WTC11 (cell line): Measurements from ENCODE around the gene CIAPIN1. TPM values are rescaled to one million over a fixed set of nuclear protein-coding genes. Genes with fewer than 3 reads are reported as not detected.

Source experiments
- ATAC-seq: fragments of 200-7000 bp; cut with Tn5 transposase; 2 replicates; pipeline ENCODE4 v1.10.0; 2021; ENCODE audit warnings: mild to moderate bottlenecking, moderate library complexity
- CTCF ChIA-PET: fragments of 300-600 bp; sonication (Branson Sonifier 250); formaldehyde crosslinking; loops from one replicate; lab custom pipeline; 2021; ENCODE audit warnings: antibody characterized with exemption; lab: Charles Lee
- POLR2A ChIA-PET: fragments of 350-600 bp; sonication (Branson Sonifier 250); formaldehyde crosslinking; loops from one replicate; lab custom pipeline; 2021; ENCODE audit warnings: antibody characterized with exemption; lab: Charles Lee
- DNase-seq: peaks from one replicate; pipeline ENCODE4 v3.0.0; 2021; ENCODE audit warnings: low spot score
- H3K27ac Mint-ChIP-seq: 2 replicates; pipeline ENCODE4 v1.8.0; 2021; ENCODE audit warnings: mixed read lengths
- H3K27me3 Mint-ChIP-seq: 2 replicates; pipeline ENCODE4 v1.8.0; 2021; ENCODE audit warnings: low read depth, mild to moderate bottlenecking, moderate library complexity, mixed read lengths
- H3K36me3 Mint-ChIP-seq: 2 replicates; pipeline ENCODE4 v1.8.0; 2021; ENCODE audit warnings: mixed read lengths
- H3K4me1 Mint-ChIP-seq: 2 replicates; pipeline ENCODE4 v1.8.0; 2022; ENCODE audit warnings: mixed read lengths
- H3K4me3 Mint-ChIP-seq: 2 replicates; pipeline ENCODE4 v1.8.0; 2021; ENCODE audit warnings: mild to moderate bottlenecking, moderate library complexity, mixed read lengths
- H3K9me3 Mint-ChIP-seq: 2 replicates; pipeline ENCODE4 v1.8.0; 2021; ENCODE audit warnings: mixed read lengths
- ATF2 ChIP-seq: sonication (generic); formaldehyde crosslinking; IDR thresholded peaks from 2 replicates; pipeline ENCODE4 v1.8.1; 2022; ENCODE audit warnings: low read depth, missing genetic modification reagents, borderline replicate concordance
- CDX4 ChIP-seq: fragments of 250-450 bp; sonication (Bioruptor Pico); IDR thresholded peaks from 2 replicates; pipeline ENCODE4 v1.9.0; 2021; ENCODE audit warnings: moderate library complexity, mild to moderate bottlenecking, inconsistent platforms, borderline replicate concordance
- CREB1 ChIP-seq: sonication (generic); formaldehyde crosslinking; IDR thresholded peaks from 2 replicates; pipeline ENCODE4 v1.8.0; 2023; ENCODE audit warnings: mild to moderate bottlenecking, missing genetic modification reagents
- CREM ChIP-seq: sonication (generic); formaldehyde crosslinking; IDR thresholded peaks from 2 replicates; pipeline ENCODE4 v1.8.1; 2022; ENCODE audit warnings: mild to moderate bottlenecking, missing genetic modification reagents, moderate library complexity
- ELF4 ChIP-seq: sonication (generic); formaldehyde crosslinking; IDR thresholded peaks from 2 replicates; pipeline ENCODE4 v1.8.1; 2022; ENCODE audit warnings: low read depth, mild to moderate bottlenecking, moderate library complexity, missing genetic modification reagents
- EMX1 ChIP-seq: fragments of 250-450 bp; sonication (Bioruptor Pico); IDR thresholded peaks from 2 replicates; pipeline ENCODE4 v1.8.0; 2021; ENCODE audit warnings: mild to moderate bottlenecking
- FOXK1 ChIP-seq: sonication (generic); formaldehyde crosslinking; IDR thresholded peaks from 2 replicates; pipeline ENCODE4 v1.8.0; 2022; ENCODE audit warnings: mild to moderate bottlenecking, moderate library complexity, missing genetic modification reagents
- HMGA2 ChIP-seq: fragments of 250-450 bp; sonication (Bioruptor Pico); IDR thresholded peaks from 2 replicates; pipeline ENCODE4 v1.4.0; 2021; ENCODE audit warnings: mild to moderate bottlenecking, moderate library complexity
- MYBL2 ChIP-seq: sonication (generic); formaldehyde crosslinking; IDR thresholded peaks from 2 replicates; pipeline ENCODE4 v1.8.1; 2023; ENCODE audit warnings: mild to moderate bottlenecking, moderate library complexity, missing genetic modification reagents
- RORB ChIP-seq: fragments of 250-450 bp; sonication (Bioruptor Pico); IDR thresholded peaks from 2 replicates; pipeline ENCODE4 v1.9.0; 2021; ENCODE audit warnings: mild to moderate bottlenecking
- SMAD4 ChIP-seq: sonication (generic); formaldehyde crosslinking; IDR thresholded peaks from 2 replicates; pipeline ENCODE4 v1.8.0; 2022; ENCODE audit warnings: mild to moderate bottlenecking, missing genetic modification reagents
- SP1 ChIP-seq: sonication (generic); formaldehyde crosslinking; conservative IDR thresholded peaks from 2 replicates; pipeline ENCODE4 v1.8.1; 2022; ENCODE audit warnings: missing genetic modification reagents
- TCF7 ChIP-seq: sonication (generic); formaldehyde crosslinking; IDR thresholded peaks from 2 replicates; pipeline ENCODE4 v1.8.0; 2022; ENCODE audit warnings: mild to moderate bottlenecking, low read depth, missing genetic modification reagents, moderate library complexity
- ZNF121 ChIP-seq: sonication (generic); formaldehyde crosslinking; IDR thresholded peaks from 2 replicates; pipeline ENCODE4 v1.8.0; 2023; ENCODE audit warnings: missing genetic modification reagents
- ZNF138 ChIP-seq: sonication (generic); formaldehyde crosslinking; conservative IDR thresholded peaks from 2 replicates; pipeline ENCODE4 v1.8.1; 2022; ENCODE audit warnings: mild to moderate bottlenecking, moderate library complexity, missing genetic modification reagents
- ZNF219 ChIP-seq: sonication (generic); formaldehyde crosslinking; IDR thresholded peaks from 2 replicates; pipeline ENCODE4 v1.8.0; 2023; ENCODE audit warnings: missing genetic modification reagents, mild to moderate bottlenecking, borderline replicate concordance
- total RNA-seq: library from RNA; stranded (reverse); gene quantifications from 3 replicates; pipeline ENCODE4 v1.2.3, GENCODE V29; 2021
- TF ChIP-seq, protein P1 (sequence below): fragments of 250-450 bp; sonication (Bioruptor Pico); conservative IDR thresholded peaks from 2 replicates; pipeline ENCODE4 v1.9.0; 2021; ENCODE audit warnings: mild to moderate bottlenecking
- TF ChIP-seq, protein P2 (sequence below): fragments of 250-450 bp; sonication (Bioruptor Pico); IDR thresholded peaks from 2 replicates; pipeline ENCODE4 v1.8.0; 2021; ENCODE audit warnings: mild to moderate bottlenecking
- TF ChIP-seq, protein P3 (sequence below): sonication (generic); formaldehyde crosslinking; IDR thresholded peaks from 2 replicates; pipeline ENCODE4 v1.8.0; 2023; ENCODE audit warnings: mild to moderate bottlenecking, missing genetic modification reagents
- TF ChIP-seq, protein P4 (sequence below): fragments of 250-450 bp; sonication (Bioruptor Pico); IDR thresholded peaks from 2 replicates; pipeline ENCODE4 v2.1.2; 2022; ENCODE audit warnings: mild to moderate bottlenecking, moderate library complexity

CIAPIN1 gene
- total RNA-seq, 1 experiment from 2014 or later, result 87.9 TPM

- no peak overlapping the region for H3K27ac Mint-ChIP-seq
- TF ChIP-seq HMGA2 (CRISPR knock-in tag) (no peak), ATF2 (CRISPR knock-in tag) (no peak), CREB1 (CRISPR knock-in tag) (no peak), FOXK1 (CRISPR knock-in tag) (no peak), SMAD4 (CRISPR knock-in tag) (no peak), ELF4 (CRISPR knock-in tag) (no peak), CREM (CRISPR knock-in tag) (no peak), ZNF121 (no peak), TCF7 (CRISPR knock-in tag) (no peak), ZNF219 (CRISPR knock-in tag) (no peak)
- TF ChIP-seq, protein P1, sequence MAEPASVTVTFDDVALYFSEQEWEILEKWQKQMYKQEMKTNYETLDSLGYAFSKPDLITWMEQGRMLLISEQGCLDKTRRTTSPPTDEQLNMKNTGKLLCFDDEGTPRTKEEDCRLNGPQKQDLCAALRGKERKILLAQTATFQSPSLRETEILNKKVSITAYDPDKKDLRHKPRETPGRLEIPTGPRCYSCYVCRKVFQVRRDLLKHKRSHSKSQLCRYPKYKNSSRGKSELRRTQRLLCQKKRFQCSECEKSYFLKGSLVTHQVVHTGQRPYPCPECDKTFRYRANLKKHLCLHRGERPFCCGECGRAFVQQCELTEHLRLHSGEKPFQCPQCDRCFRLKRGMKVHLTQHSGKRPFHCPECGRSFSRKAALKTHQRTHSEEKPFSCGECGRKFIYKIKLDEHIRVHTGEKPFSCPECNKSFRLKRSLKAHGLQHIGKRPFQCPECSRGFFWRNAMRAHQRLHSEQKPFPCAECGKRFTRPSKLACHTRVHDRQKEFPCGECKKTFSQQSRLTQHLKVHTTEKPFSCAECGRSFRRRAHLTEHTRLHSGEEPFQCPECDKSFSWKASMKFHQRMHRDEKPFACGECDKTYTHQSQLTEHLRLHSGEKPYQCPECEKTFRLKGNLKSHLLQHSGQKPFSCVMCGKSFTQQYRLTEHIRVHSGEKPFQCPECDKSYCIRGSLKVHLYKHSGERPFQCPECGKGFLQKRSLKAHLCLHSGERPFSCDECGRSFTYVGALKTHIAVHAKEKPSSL, result no peak
- TF ChIP-seq, all 79 proteins: peak for 0
- DNase-seq, result no peak
- Mint-ChIP-seq H3K27me3 (no peaks in the 10 kb centered on the region), H3K9me3 (no peaks in the 10 kb centered on the region), H3K4me3 (no peak overlapping the region), H3K4me1 (peaks cover 12% of the 10 kb centered on the region), H3K36me3 (no peaks in the 10 kb centered on the region)
- POLR2A ChIA-PET, result no interaction called here
- CTCF ChIA-PET, result interaction anchor here (1.2 to 2.0 kb wide), 2 partner anchors 35 to 41 kb away, joined by 3 to 8 read pairs; no protein-coding TSS in a partner anchor
- no peak for ATAC-seq
Measured at GRCh38 chr16:57381791-57382534, 65.2 kb downstream of the CIAPIN1 start.

GRCh38 chr16:57380671-57381462 lies 66.3 kb downstream of the CIAPIN1 start:
- POLR2A ChIA-PET, result no interaction called here
- ATAC-seq (no peak), DNase-seq (no peak)
- Mint-ChIP-seq H3K4me3 (no peak overlapping the region), H3K36me3 (no peaks in the 10 kb centered on the region), H3K4me1 (peaks cover 9% of the 10 kb centered on the region), H3K9me3 (no peaks in the 10 kb centered on the region), H3K27me3 (no peaks in the 10 kb centered on the region), H3K27ac (no peak overlapping the region)
- CTCF ChIA-PET, result interaction anchor here (0.6 to 2.0 kb wide), 3 partner anchors 36 to 195 kb away, joined by 3 to 8 read pairs (median 3); no protein-coding TSS in a partner anchor
- TF ChIP-seq, protein P2, sequence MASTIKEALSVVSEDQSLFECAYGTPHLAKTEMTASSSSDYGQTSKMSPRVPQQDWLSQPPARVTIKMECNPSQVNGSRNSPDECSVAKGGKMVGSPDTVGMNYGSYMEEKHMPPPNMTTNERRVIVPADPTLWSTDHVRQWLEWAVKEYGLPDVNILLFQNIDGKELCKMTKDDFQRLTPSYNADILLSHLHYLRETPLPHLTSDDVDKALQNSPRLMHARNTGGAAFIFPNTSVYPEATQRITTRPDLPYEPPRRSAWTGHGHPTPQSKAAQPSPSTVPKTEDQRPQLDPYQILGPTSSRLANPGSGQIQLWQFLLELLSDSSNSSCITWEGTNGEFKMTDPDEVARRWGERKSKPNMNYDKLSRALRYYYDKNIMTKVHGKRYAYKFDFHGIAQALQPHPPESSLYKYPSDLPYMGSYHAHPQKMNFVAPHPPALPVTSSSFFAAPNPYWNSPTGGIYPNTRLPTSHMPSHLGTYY (CRISPR knock-in tag), result no peak
- no peak for TF ChIP-seq EMX1 (CRISPR knock-in tag)
- TF ChIP-seq SMAD4 (CRISPR knock-in tag), result no peak
- TF ChIP-seq, protein P3, sequence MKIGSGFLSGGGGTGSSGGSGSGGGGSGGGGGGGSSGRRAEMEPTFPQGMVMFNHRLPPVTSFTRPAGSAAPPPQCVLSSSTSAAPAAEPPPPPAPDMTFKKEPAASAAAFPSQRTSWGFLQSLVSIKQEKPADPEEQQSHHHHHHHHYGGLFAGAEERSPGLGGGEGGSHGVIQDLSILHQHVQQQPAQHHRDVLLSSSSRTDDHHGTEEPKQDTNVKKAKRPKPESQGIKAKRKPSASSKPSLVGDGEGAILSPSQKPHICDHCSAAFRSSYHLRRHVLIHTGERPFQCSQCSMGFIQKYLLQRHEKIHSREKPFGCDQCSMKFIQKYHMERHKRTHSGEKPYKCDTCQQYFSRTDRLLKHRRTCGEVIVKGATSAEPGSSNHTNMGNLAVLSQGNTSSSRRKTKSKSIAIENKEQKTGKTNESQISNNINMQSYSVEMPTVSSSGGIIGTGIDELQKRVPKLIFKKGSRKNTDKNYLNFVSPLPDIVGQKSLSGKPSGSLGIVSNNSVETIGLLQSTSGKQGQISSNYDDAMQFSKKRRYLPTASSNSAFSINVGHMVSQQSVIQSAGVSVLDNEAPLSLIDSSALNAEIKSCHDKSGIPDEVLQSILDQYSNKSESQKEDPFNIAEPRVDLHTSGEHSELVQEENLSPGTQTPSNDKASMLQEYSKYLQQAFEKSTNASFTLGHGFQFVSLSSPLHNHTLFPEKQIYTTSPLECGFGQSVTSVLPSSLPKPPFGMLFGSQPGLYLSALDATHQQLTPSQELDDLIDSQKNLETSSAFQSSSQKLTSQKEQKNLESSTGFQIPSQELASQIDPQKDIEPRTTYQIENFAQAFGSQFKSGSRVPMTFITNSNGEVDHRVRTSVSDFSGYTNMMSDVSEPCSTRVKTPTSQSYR (CRISPR knock-in tag), result no peak
- no peak for TF ChIP-seq RORB
- TF ChIP-seq SP1 (CRISPR knock-in tag), result no peak
- no peak for TF ChIP-seq CREB1 (CRISPR knock-in tag)
- TF ChIP-seq HMGA2 (CRISPR knock-in tag), result no peak
- no peak for TF ChIP-seq CDX4
- TF ChIP-seq, protein P4, sequence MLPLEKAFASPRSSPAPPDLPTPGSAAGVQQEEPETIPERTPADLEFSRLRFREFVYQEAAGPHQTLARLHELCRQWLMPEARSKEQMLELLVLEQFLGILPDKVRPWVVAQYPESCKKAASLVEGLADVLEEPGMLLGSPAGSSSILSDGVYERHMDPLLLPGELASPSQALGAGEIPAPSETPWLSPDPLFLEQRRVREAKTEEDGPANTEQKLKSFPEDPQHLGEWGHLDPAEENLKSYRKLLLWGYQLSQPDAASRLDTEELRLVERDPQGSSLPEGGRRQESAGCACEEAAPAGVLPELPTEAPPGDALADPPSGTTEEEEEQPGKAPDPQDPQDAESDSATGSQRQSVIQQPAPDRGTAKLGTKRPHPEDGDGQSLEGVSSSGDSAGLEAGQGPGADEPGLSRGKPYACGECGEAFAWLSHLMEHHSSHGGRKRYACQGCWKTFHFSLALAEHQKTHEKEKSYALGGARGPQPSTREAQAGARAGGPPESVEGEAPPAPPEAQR (CRISPR knock-in tag), result no peak
- no peak for TF ChIP-seq MYBL2 (CRISPR knock-in tag)
- no peak for TF ChIP-seq ZNF138 (CRISPR knock-in tag)
- TF ChIP-seq, protein P1, result no peak
